MM.1S (cell line): Measurements from ENCODE around the gene HCN2.

ENCODE experiments used
- DNase-seq: peaks from one replicate; pipeline ENCODE4 v3.0.0-alpha.2; 2015
- H2AFZ ChIP-seq: fragments of 300-600 bp; sonication (generic); 2 replicates; pipeline ENCODE4 v1.6.0; 2016; ENCODE audit warnings: antibody characterized with exemption, low read length
- H3F3A ChIP-seq: fragments of 300-600 bp; sonication (generic); 2 replicates; pipeline ENCODE4 v1.6.1; 2016; ENCODE audit warnings: mild to moderate bottlenecking, antibody characterized with exemption, low read length, moderate library complexity, mixed read lengths; ENCODE audit not compliant: insufficient read depth
- H3K27ac ChIP-seq: fragments of 300-600 bp; sonication (generic); 2 replicates; pipeline ENCODE4 v1.5.1; 2016; ENCODE audit warnings: mild to moderate bottlenecking, low read length
- H3K27me3 ChIP-seq: fragments of 300-600 bp; sonication (generic); replicated peaks from 2 replicates; pipeline ENCODE4 v1.6.0; 2016; ENCODE audit warnings: low read length; ENCODE audit not compliant: insufficient read depth
- H3K36me3 ChIP-seq: fragments of 300-600 bp; sonication (generic); replicated peaks from 2 replicates; pipeline ENCODE4 v1.6.1; 2016; ENCODE audit warnings: mild to moderate bottlenecking, low read length, mixed read lengths; ENCODE audit not compliant: insufficient read depth
- H3K4me1 ChIP-seq: fragments of 300-600 bp; sonication (generic); 2 replicates; pipeline ENCODE4 v1.6.1; 2016; ENCODE audit warnings: low read length, mixed read lengths
- H3K4me2 ChIP-seq: fragments of 300-600 bp; sonication (generic); 2 replicates; pipeline ENCODE4 v1.6.0; 2016; ENCODE audit warnings: low read depth, low read length
- H3K4me3 ChIP-seq: fragments of 300-600 bp; sonication (generic); 2 replicates; pipeline ENCODE4 v1.5.1; 2016; ENCODE audit warnings: low read length, mixed read lengths
- H3K79me2 ChIP-seq: fragments of 300-600 bp; sonication (generic); 2 replicates; pipeline ENCODE4 v1.6.1; 2016; ENCODE audit warnings: mixed run types, low read length, mixed read lengths
- H3K9ac ChIP-seq: fragments of 300-600 bp; sonication (generic); 2 replicates; pipeline ENCODE4 v1.6.1; 2016; ENCODE audit warnings: low read length, mixed read lengths
- H3K9me2 ChIP-seq: fragments of 300-600 bp; sonication (generic); replicated peaks from 2 replicates; pipeline ENCODE4 v1.6.1; 2016; ENCODE audit warnings: mild to moderate bottlenecking, low read length, mixed read lengths; ENCODE audit not compliant: insufficient read depth
- H3K9me3 ChIP-seq: fragments of 300-600 bp; sonication (generic); replicated peaks from 2 replicates; pipeline ENCODE4 v1.6.1; 2016; ENCODE audit warnings: mild to moderate bottlenecking, low read length, mixed read lengths; ENCODE audit not compliant: insufficient read depth
- H4K20me1 ChIP-seq: fragments of 300-600 bp; sonication (generic); 2 replicates; pipeline ENCODE4 v1.6.1; 2016; ENCODE audit warnings: mild to moderate bottlenecking, low read length, moderate library complexity, mixed read lengths; ENCODE audit not compliant: insufficient read depth
- EZH2 ChIP-seq: fragments of 300-600 bp; sonication (generic); optimal IDR thresholded peaks from 2 replicates; pipeline ENCODE3; 2017; ENCODE audit warnings: low read depth, mild to moderate bottlenecking, antibody characterized with exemption, low read length, mixed read lengths
- EZH2phosphoT487 ChIP-seq: fragments of 300-600 bp; sonication (generic); IDR thresholded peaks from 2 replicates; pipeline ENCODE4 v1.6.1; 2018; ENCODE audit warnings: antibody characterized with exemption, low read length
- TF ChIP-seq, protein P1 (sequence below): fragments of 300-600 bp; sonication (generic); IDR thresholded peaks from 2 replicates; pipeline ENCODE4 v1.5.1; 2016; ENCODE audit warnings: antibody characterized with exemption, low read length, mixed read lengths

The HCN2 gene

DNA sequence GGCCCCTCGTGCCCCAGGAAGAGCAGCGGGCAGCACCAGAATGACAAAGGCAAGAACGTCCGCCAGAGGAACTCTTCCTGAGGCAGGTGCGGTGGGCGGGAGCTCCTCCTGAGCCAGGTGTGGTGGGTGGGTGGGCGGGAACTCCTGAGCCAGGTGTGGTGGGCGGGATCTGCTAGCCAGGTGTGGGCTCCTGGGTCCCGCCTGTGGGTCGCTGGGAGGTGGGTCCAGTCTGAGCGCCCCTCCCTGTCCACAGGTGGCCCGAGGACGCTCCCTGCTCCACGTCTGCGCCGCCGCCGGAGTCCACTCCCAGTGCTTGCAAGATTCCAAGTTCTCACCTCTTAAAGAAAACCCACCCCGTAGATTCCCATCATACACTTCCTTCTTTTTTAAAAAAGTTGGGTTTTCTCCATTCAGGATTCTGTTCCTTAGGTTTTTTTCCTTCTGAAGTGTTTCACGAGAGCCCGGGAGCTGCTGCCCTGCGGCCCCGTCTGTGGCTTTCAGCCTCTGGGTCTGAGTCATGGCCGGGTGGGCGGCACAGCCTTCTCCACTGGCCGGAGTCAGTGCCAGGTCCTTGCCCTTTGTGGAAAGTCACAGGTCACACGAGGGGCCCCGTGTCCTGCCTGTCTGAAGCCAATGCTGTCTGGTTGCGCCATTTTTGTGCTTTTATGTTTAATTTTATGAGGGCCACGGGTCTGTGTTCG, 7.0 kb upstream of the HCN2 start:
- H3K4me1 ChIP-seq, result no peaks in the 10 kb centered on the region
- no peak for TF ChIP-seq EZH2
- TF ChIP-seq, protein P1, sequence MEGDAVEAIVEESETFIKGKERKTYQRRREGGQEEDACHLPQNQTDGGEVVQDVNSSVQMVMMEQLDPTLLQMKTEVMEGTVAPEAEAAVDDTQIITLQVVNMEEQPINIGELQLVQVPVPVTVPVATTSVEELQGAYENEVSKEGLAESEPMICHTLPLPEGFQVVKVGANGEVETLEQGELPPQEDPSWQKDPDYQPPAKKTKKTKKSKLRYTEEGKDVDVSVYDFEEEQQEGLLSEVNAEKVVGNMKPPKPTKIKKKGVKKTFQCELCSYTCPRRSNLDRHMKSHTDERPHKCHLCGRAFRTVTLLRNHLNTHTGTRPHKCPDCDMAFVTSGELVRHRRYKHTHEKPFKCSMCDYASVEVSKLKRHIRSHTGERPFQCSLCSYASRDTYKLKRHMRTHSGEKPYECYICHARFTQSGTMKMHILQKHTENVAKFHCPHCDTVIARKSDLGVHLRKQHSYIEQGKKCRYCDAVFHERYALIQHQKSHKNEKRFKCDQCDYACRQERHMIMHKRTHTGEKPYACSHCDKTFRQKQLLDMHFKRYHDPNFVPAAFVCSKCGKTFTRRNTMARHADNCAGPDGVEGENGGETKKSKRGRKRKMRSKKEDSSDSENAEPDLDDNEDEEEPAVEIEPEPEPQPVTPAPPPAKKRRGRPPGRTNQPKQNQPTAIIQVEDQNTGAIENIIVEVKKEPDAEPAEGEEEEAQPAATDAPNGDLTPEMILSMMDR, result no peak
- no peak for TF ChIP-seq EZH2phosphoT487
- no peak overlapping the region for H3K9ac ChIP-seq
- H2AFZ ChIP-seq, result no peak overlapping the region
- H3K36me3 ChIP-seq, result 0 out of 2 replicates have a peak, but pooled peaks cover 4% of the 10 kb centered on the region
- no peak for DNase-seq
- peaks cover 29% of the 10 kb centered on the region for H3K79me2 ChIP-seq
- H3K27ac ChIP-seq, result no peak overlapping the region
- H3K9me3 ChIP-seq, result no peaks in the 10 kb centered on the region
- peaks cover 7% of the 10 kb centered on the region for H4K20me1 ChIP-seq
- H3K4me2 ChIP-seq, result no peak overlapping the region
- H3K4me3 ChIP-seq, result no peak overlapping the region
- H3F3A ChIP-seq, result no peaks in the 10 kb centered on the region
- no peaks in the 10 kb centered on the region for H3K9me2 ChIP-seq
- peaks cover 9% of the 10 kb centered on the region; the same call in 1 of the 2 replicates for H3K27me3 ChIP-seq

DNA sequence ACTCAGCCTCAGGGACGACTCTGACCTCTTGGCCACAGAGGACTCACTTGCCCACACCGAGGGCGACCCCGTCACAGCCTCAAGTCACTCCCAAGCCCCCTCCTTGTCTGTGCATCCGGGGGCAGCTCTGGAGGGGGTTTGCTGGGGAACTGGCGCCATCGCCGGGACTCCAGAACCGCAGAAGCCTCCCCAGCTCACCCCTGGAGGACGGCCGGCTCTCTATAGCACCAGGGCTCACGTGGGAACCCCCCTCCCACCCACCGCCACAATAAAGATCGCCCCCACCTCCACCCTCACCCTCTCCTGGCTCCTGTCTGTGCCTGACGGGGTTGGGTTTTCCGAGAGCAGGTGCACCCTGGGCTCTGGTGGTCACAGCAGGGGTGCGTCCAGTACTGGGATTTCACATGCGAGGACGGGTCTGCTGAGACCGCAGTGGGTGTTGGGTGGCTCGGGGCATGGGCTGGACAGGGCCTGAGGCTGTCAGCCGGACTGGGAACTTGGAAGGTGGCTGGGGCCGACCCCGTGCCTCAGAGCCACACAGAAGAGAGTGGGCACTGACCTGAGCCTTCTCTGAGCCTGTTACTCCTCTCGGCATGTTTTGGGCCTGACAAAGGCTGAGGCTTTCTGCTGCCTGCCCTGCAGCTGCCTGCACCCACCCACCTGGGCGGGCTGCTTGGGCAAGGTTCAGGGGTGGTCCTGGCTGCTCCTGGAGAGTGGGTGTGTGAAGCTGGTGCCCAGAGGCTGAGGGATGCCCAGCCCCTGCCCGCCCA, 6.3 kb upstream of the HCN2 start:
- no peak overlapping the region for H3K4me2 ChIP-seq
- no peaks in the 10 kb centered on the region for H3F3A ChIP-seq
- DNase-seq, result no peak
- H3K9ac ChIP-seq, result no peak overlapping the region
- H3K27ac ChIP-seq, result no peak overlapping the region
- H4K20me1 ChIP-seq, result peaks cover 7% of the 10 kb centered on the region; the same call in 1 of the 2 replicates
- H3K79me2 ChIP-seq, result peaks cover 21% of the 10 kb centered on the region
- no peak overlapping the region for H2AFZ ChIP-seq
- no peaks in the 10 kb centered on the region for H3K4me1 ChIP-seq
- peaks cover 16% of the 10 kb centered on the region for H3K27me3 ChIP-seq
- no peaks in the 10 kb centered on the region for H3K9me2 ChIP-seq
- TF ChIP-seq, protein P1, result no peak
- TF ChIP-seq EZH2 (no peak), EZH2phosphoT487 (no peak)
- H3K36me3 ChIP-seq, result 0 out of 2 replicates have a peak, but pooled peaks cover 1% of the 10 kb centered on the region
- H3K9me3 ChIP-seq, result no peaks in the 10 kb centered on the region
- H3K4me3 ChIP-seq, result no peak overlapping the region

DNA sequence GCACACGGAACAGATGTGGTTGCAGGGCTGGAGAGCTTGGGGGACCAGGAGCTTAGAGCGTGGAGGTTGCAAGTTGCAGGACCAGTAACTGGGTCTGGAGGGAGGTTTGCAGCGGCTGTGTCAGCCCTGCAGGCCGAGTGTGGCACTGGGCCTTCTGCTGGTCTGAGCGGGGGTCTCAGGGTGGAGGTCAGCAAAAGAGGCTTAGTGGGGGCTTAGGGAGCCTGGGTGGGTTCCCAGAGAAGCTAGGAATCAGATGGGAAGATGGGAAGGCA, 5.8 kb upstream of the HCN2 start:
- Histone ChIP-seq H4K20me1 (peaks cover 6% of the 10 kb centered on the region; the same call in 1 of the 2 replicates), H3K9ac (no peak overlapping the region)

More for the DNA sequence above, 5.8 kb upstream of the HCN2 start:
- DNase-seq, result no peak
- Histone ChIP-seq H3K79me2 (peaks cover 16% of the 10 kb centered on the region), H3K9me2 (no peaks in the 10 kb centered on the region), H3K9me3 (no peaks in the 10 kb centered on the region), H3K4me2 (no peak overlapping the region), H3K4me3 (no peak overlapping the region), H3K36me3 (no peaks in the 10 kb centered on the region), H3K4me1 (no peaks in the 10 kb centered on the region), H3K27me3 (peaks cover 21% of the 10 kb centered on the region), H3F3A (no peaks in the 10 kb centered on the region), H2AFZ (no peak overlapping the region), H3K27ac (no peak overlapping the region)
- TF ChIP-seq, protein P1, result no peak
- TF ChIP-seq EZH2 (no peak), EZH2phosphoT487 (no peak)
